Astrocyte of the spinal cord (primary cell): ENCODE data around the gene ST6GALNAC3.

ENCODE experiments used
- DNase-seq: peaks from one replicate; pipeline ENCODE4 v3.0.0; 2011; ENCODE audit warnings: low read depth, low spot score
- H3K4me3 ChIP-seq: 2 replicates; pipeline ENCODE4 v1.5.1; 2011; ENCODE audit warnings: low read depth, mild to moderate bottlenecking, low read length, moderate library complexity
- in situ Hi-C: cut with HindIII; loops from 2 replicates; pipeline ENCODE4 v1.10.0; 2017; ENCODE audit warnings: low sequenced_read_pairs
- TF ChIP-seq, protein P1 (sequence below): IDR thresholded peaks from 2 replicates; pipeline ENCODE4 v1.5.1; 2012; ENCODE audit warnings: low read depth, mild to moderate bottlenecking, low read length, inconsistent platforms

Gene ST6GALNAC3

DNA sequence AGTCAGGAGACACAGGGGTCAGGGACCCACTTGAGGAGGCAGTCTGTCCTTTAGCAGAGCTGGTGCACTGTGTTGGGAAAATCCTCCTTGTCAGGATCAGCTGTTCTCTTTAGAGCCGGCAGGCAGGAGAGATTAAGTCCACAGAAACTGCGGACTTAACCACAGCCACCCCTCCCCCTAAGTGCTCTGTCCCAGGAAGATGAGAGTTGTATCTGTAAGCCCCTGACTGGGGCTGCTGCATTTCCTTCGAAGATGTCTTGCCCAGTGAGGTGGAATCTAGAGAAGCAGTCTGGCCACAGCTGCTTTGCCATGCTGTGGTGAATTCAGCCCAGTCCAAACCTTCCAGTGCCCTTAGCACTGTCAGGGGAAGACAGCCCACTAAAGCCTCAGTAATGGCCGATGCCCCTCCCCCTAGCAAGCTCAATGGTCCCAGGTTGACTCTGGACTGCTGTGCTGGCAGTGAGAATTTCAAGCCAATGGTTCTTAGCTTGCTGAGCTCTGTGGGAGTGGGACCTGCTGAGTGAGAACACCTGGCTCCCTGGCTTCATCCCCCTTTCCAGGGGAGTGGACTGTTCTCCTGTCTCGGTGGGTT lies 172.8 kb downstream of the ST6GALNAC3 start:
- in situ Hi-C loops, result no loop called here
- no peak for DNase-seq
- TF ChIP-seq, protein P1, sequence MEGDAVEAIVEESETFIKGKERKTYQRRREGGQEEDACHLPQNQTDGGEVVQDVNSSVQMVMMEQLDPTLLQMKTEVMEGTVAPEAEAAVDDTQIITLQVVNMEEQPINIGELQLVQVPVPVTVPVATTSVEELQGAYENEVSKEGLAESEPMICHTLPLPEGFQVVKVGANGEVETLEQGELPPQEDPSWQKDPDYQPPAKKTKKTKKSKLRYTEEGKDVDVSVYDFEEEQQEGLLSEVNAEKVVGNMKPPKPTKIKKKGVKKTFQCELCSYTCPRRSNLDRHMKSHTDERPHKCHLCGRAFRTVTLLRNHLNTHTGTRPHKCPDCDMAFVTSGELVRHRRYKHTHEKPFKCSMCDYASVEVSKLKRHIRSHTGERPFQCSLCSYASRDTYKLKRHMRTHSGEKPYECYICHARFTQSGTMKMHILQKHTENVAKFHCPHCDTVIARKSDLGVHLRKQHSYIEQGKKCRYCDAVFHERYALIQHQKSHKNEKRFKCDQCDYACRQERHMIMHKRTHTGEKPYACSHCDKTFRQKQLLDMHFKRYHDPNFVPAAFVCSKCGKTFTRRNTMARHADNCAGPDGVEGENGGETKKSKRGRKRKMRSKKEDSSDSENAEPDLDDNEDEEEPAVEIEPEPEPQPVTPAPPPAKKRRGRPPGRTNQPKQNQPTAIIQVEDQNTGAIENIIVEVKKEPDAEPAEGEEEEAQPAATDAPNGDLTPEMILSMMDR, result no peak
- no peak overlapping the region for H3K4me3 ChIP-seq

DNA sequence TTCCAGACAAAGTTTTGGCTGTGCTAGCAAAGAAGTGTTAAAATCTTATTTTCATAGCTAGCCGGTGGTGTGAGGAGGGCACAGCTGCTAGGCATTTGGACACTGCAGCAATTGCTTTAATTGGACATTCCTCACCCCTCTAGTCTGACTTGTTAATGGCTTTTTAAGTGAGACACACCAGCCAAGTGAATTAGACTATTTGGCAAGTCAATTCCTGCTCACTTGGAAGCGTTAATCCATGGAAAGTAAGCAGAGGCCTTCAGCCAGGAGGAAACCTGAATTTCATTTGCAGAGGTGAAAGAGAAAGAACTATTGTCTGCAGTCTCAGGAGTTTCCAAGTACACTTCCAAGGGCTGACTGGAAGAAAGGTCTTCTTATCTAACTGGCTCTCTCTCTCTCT lies 175.7 kb downstream of the ST6GALNAC3 start:
- in situ Hi-C loops, result no loop called here

DNA sequence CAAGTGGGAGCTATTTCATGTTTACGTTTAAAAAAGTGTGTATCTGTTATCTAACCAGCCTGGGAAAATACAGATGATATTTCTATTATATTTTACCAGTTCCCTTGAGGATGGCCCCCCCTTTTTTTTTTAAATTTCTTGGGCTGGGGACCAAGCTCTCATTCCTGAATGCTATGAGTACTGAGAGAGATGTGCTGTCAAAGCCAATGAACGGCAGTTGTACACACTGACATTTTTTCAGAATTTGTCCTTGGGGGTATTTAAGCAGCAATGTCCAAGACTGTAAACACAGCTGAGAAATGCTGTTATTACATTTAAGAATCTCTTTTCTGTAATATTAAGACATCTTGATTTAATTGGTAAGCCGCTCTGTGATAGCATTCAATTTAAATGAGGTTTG lies 177.9 kb downstream of the ST6GALNAC3 start:
- DNase-seq, result no peak
- in situ Hi-C loops, result no loop called here
- TF ChIP-seq, protein P1, result no peak
- no peak overlapping the region for H3K4me3 ChIP-seq

More for the DNA sequence above, 175.7 kb downstream of the ST6GALNAC3 start:
- no peak overlapping the region for H3K4me3 ChIP-seq
- TF ChIP-seq, protein P1, result no peak
- no peak for DNase-seq

DNA sequence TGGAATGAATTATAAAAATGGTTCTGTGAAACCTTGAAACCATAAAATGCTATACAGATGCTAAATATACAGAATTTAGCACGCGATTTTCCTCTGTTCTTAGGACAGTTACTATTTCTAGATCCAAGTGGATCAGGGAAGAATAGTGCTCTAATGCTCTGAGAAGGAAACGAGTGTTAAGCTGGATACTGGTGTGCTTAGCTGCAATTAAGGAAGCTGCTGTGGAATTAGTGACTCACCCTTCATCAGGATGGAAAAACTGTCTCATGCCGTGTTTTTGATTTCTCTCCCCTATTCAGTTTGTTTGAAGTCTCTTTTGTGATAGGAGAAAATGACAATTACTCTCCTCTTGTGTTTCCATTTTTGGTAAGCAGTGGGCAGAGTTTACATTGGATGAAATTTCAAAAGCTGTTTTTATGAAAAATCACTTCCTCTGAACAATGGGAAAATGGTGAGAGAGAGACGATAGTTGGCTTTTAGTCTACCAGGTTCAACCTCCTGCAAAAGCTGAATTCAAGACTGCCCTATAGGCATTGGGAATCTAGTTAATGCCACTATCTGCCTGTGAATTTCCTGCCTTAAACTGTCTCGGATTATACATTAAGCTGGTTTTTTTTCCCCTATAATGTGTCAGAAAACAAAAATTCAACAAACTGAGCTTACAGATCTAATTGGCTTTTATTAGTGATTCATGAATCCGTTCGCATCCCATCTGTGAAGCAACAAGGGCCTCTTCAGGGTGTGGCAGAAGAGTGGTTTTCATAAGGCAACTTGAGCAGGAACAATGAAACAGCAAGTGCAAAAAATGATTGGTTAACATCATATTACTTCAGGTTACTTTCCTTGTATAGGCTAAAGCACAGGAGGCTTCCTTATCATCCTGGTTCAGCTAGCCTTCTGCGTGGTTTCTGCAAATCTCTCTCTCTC lies 179.8 kb downstream of the ST6GALNAC3 start:
- peak; percentile 51 for DNase-seq
- H3K4me3 ChIP-seq, result no peak overlapping the region
- TF ChIP-seq, protein P1, result no peak
- in situ Hi-C loops, result no loop called here

DNA sequence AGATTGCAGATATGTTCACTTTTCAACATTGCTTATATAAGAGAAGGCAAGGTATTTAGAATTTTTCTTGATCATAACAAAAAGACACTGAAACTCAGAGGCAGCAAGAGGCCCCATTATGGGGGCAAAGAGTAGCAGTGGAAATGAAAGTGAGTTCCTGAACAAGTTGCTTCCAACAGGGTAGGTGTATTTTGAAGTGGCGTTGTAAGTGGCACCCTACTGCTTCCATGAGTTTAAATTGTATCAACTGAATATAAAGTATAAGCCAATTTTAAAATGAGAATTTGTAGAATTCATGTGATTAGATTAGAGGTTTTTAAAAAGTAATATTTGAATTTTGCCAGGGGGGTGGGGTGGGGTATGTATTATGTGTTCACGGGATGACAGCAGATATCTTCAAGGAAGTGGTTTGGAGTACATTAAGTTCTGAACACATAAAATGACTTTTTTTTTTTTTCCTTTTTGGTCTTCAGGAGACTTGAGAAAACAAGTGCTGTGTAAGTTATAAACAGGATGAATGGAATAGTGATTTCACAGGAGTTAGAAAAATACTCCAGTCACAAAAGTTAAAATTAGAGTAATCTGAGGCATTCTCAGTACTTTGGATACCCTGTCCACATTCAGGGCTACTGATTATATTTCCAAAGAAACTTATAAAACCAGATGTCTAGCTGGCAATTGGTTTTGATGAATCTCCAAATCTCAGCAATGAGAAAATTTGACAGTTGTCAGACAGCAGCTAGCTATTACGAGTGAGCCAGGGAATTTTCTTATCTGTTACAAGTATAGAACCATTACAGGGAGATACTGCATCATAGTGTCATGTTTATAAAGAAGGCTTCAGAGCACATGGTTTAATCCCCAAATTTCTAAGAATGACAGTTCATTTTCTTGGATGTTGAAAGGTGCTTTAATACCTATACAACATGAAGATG lies 182.0 kb downstream of the ST6GALNAC3 start:
- no peak overlapping the region for H3K4me3 ChIP-seq
- no peak for DNase-seq
- in situ Hi-C loops, result no loop called here
- TF ChIP-seq, protein P1, result no peak

DNA sequence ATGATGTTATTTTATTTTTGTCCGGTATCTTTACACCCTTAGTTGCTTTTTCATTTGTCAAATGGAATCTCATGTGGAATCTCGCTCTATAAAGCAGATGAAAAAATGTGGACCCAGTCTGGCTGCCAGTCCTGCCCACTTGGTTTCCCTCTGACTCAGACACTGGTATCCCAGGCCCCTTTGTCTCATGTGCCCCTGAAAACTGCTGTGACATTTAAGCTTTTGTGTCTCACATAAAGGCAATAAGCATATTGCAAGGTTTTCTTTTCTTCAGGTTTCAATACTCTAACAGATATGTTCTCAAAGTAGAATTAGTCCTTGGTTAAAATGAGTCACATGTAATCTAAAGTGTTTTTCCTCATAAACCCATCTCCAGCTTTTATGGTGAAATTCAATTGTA lies 183.3 kb downstream of the ST6GALNAC3 start:
- no peak for DNase-seq
- H3K4me3 ChIP-seq, result no peak overlapping the region
- TF ChIP-seq, protein P1, result no peak
- in situ Hi-C loops, result no loop called here
